Measurements from ENCODE around the gene PTX3. TPM values are rescaled to one million over a fixed set of nuclear protein-coding genes. Genes with fewer than 3 reads are reported as not detected.

Gene PTX3
- total and polyA plus RNA-seq, 5 donors from 2014 or later: 0.20 TPM; not detected in 4

GRCh38 chr3:157445857-157446256 lies 9.2 kb downstream of the PTX3 start:
- no peaks in the 10 kb centered on the region for H3K27me3 Mint-ChIP-seq
- no peaks in the 10 kb centered on the region for H3K4me1 Mint-ChIP-seq
- Histone ChIP-seq H3K36me3 (ENCODE audit: control insufficient read depth, insufficient read depth, low read length) (no peaks in the 10 kb centered on the region), H3K4me1 (ENCODE audit: control insufficient read depth, insufficient read depth, low read length, poor library complexity, severe bottlenecking) (no peaks in the 10 kb centered on the region), H3K27ac (ENCODE audit: insufficient read depth, low read length, poor library complexity, severe bottlenecking) (no peak overlapping the region), H3K9me3 (ENCODE audit: control insufficient read depth in 2 of 2, low read length in 2 of 2) (no peaks in the 10 kb centered on the region), H3K4me3 (ENCODE audit: low read depth, low read length) (no peak overlapping the region), H3K27me3 (ENCODE audit: control insufficient read depth, insufficient read depth, low read length) (no peaks in the 10 kb centered on the region)
- no peaks in the 10 kb centered on the region for H3K36me3 Mint-ChIP-seq
- no peak for ATAC-seq (ENCODE audit: low read depth in 2 of 2)
- no peak overlapping the region for H3K4me3 Mint-ChIP-seq
- no peak for DNase-seq
- no peaks in the 10 kb centered on the region for H3K9me3 Mint-ChIP-seq
- H3K27ac Mint-ChIP-seq: no peak overlapping the region

DNA sequence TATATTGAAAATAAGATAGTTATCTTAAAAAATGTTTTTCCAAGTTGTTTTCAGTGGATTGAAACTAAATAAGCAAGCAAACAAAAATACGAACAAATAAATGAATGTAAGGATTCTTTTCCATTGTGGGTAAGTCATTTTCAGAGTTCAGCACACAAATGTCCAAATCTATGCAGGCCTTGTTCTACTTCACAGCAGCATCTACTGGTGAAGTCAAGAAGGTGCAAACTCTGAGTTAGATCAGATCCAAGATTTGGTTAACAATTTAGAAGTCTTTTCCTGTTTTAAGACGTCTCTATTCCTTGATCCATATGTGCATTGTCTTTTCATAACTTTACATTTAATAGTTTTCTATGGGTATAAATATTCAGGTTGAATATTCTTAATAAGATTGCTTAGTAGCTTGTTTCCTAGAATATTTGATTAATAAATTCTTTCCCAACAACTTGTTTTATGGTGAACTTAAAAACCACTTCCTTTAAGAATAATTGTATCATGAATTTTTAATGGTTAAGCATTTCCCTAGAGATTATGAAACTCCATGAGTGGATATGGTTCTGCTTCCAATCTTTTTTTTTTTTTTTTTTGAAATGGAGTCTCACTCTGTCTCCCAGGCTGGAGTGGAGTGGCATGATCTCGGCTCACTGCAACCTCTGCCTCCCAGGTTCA lies 10.5 kb downstream of the PTX3 start:
- no peak overlapping the region for H3K4me3 Mint-ChIP-seq
- Histone ChIP-seq H3K9me3 (ENCODE audit: control insufficient read depth in 2 of 2, low read length in 2 of 2) (no peaks in the 10 kb centered on the region), H3K4me1 (ENCODE audit: control insufficient read depth, insufficient read depth, low read length, poor library complexity, severe bottlenecking) (no peaks in the 10 kb centered on the region), H3K4me3 (ENCODE audit: low read depth, low read length) (no peak overlapping the region), H3K27me3 (ENCODE audit: control insufficient read depth, insufficient read depth, low read length) (no peaks in the 10 kb centered on the region), H3K27ac (ENCODE audit: insufficient read depth, low read length, poor library complexity, severe bottlenecking) (no peak overlapping the region), H3K36me3 (ENCODE audit: control insufficient read depth, insufficient read depth, low read length) (no peaks in the 10 kb centered on the region)
- H3K9me3 Mint-ChIP-seq: peaks cover 0 to 5% (median 0%) of the 10 kb centered on the region in 7 donors
- H3K27ac Mint-ChIP-seq: no peak overlapping the region
- no peaks in the 10 kb centered on the region for H3K4me1 Mint-ChIP-seq
- no peak for DNase-seq
- no peaks in the 10 kb centered on the region for H3K36me3 Mint-ChIP-seq
- peaks cover 3% of the 10 kb centered on the region for H3K27me3 Mint-ChIP-seq
- no peak for ATAC-seq (ENCODE audit: low read depth in 2 of 2)

- H3K4me3 Mint-ChIP-seq: no peak overlapping the region
- H3K36me3 Mint-ChIP-seq: no peaks in the 10 kb centered on the region
- Histone ChIP-seq H3K27me3 (ENCODE audit: control insufficient read depth, insufficient read depth, low read length) (no peaks in the 10 kb centered on the region), H3K27ac (ENCODE audit: insufficient read depth, low read length, poor library complexity, severe bottlenecking) (no peak overlapping the region), H3K4me3 (ENCODE audit: low read depth, low read length) (no peak overlapping the region), H3K9me3 (ENCODE audit: control insufficient read depth in 2 of 2, low read length in 2 of 2) (no peaks in the 10 kb centered on the region), H3K36me3 (ENCODE audit: control insufficient read depth, insufficient read depth, low read length) (no peaks in the 10 kb centered on the region), H3K4me1 (ENCODE audit: control insufficient read depth, insufficient read depth, low read length, poor library complexity, severe bottlenecking) (no peaks in the 10 kb centered on the region)
- H3K27me3 Mint-ChIP-seq: peaks cover 6% of the 10 kb centered on the region
- no peak overlapping the region for H3K27ac Mint-ChIP-seq
- H3K9me3 Mint-ChIP-seq: peaks cover 0 to 8% (median 0%) of the 10 kb centered on the region in 7 donors
- DNase-seq (no peak), ATAC-seq (ENCODE audit: low read depth in 2 of 2) (no peak)
- H3K4me1 Mint-ChIP-seq: no peaks in the 10 kb centered on the region
Measured at GRCh38 chr3:157452097-157452496, 15.4 kb downstream of the PTX3 start.

DNA sequence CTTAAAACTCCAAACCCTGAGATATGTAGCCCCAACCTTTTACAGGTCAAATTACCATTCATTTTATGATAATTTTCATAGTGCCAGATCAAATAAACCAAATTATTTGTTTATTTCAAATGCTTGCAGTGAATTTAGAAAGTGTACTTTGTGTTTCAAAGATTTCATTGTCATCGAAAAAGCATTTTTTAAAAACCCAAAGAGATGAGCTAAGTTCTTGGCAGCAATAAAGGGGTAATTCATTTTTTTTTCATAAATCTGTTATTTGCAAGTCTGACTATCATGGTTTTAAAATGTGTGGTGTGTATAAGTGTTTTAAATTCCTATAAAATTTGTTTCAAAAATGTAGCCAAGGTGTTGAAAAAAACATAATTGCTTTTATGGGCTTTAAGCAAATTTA lies 17.2 kb downstream of the PTX3 start:
- Mint-ChIP-seq H3K27ac (no peak overlapping the region), H3K4me1 (no peaks in the 10 kb centered on the region), H3K27me3 (peaks cover 6% of the 10 kb centered on the region), H3K36me3 (no peaks in the 10 kb centered on the region), H3K4me3 (no peak overlapping the region), H3K9me3 (peaks cover 0 to 8% (median 1%) of the 10 kb centered on the region in 7 donors)
- no peak overlapping the region for H3K27ac ChIP-seq (ENCODE audit: insufficient read depth, low read length, poor library complexity, severe bottlenecking)
- no peaks in the 10 kb centered on the region for H3K4me1 ChIP-seq (ENCODE audit: control insufficient read depth, insufficient read depth, low read length, poor library complexity, severe bottlenecking)
- no peaks in the 10 kb centered on the region for H3K36me3 ChIP-seq (ENCODE audit: control insufficient read depth, insufficient read depth, low read length)
- H3K9me3 ChIP-seq (ENCODE audit: control insufficient read depth in 2 of 2, low read length in 2 of 2): no peaks in the 10 kb centered on the region
- H3K27me3 ChIP-seq (ENCODE audit: control insufficient read depth, insufficient read depth, low read length): no peaks in the 10 kb centered on the region
- DNase-seq (no peak), ATAC-seq (ENCODE audit: low read depth in 2 of 2) (no peak)
- H3K4me3 ChIP-seq (ENCODE audit: low read depth, low read length): no peak overlapping the region

DNA sequence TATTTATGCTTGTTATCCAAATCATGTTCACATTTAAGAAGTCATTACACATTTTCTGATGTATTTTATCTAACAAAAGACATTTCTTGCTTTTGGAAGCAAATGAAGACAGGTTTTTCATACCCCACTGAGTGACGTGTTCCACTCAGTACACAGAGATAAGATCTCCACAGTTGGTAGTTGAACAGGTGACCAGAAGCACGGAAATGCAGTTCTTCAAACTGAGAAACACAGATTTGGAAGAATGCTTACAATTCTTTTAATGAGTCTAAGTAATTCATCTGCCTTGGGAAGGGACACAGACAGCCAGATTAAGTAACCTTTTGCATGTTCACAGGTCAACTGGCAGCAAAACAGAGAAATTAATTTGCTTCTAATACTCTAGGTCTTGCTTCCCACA lies 23.1 kb downstream of the PTX3 start:
- Histone ChIP-seq H3K4me3 (ENCODE audit: low read depth, low read length) (no peak overlapping the region), H3K4me1 (ENCODE audit: control insufficient read depth, insufficient read depth, low read length, poor library complexity, severe bottlenecking) (no peaks in the 10 kb centered on the region), H3K36me3 (ENCODE audit: control insufficient read depth, insufficient read depth, low read length) (no peaks in the 10 kb centered on the region), H3K27ac (ENCODE audit: insufficient read depth, low read length, poor library complexity, severe bottlenecking) (no peak overlapping the region), H3K27me3 (ENCODE audit: control insufficient read depth, insufficient read depth, low read length) (no peaks in the 10 kb centered on the region), H3K9me3 (ENCODE audit: control insufficient read depth in 2 of 2, low read length in 2 of 2) (no peaks in the 10 kb centered on the region)
- H3K9me3 Mint-ChIP-seq: peaks cover 0 to 5% (median 0%) of the 10 kb centered on the region in 7 donors
- H3K36me3 Mint-ChIP-seq: no peaks in the 10 kb centered on the region
- H3K4me1 Mint-ChIP-seq: no peaks in the 10 kb centered on the region
- no peak overlapping the region for H3K4me3 Mint-ChIP-seq
- H3K27ac Mint-ChIP-seq: no peak overlapping the region
- peaks cover 6% of the 10 kb centered on the region for H3K27me3 Mint-ChIP-seq
- DNase-seq (no peak), ATAC-seq (ENCODE audit: low read depth in 2 of 2) (no peak)

DNA sequence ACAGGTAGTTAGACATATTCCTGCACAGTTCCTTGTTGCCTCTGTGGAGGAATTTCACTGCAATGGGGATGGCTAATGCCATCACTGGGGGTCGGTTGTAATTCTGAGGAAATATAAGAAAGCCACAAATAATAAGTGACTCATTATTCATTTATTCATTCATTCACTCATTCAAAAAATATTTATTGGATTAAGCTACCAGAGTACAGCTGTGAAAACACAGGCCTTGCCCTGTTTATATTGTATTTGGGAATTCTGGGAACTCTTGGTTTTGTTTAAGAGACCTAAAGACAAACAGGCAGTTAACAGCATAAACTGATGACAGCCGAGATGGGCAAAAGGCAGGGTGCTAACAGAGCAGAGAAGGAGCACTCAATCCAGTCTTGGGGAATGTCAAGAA lies 23.6 kb downstream of the PTX3 start:
- H3K36me3 Mint-ChIP-seq: no peaks in the 10 kb centered on the region
- DNase-seq: no peak
- no peaks in the 10 kb centered on the region for H3K36me3 ChIP-seq (ENCODE audit: control insufficient read depth, insufficient read depth, low read length)
- H3K4me1 Mint-ChIP-seq: no peaks in the 10 kb centered on the region
- H3K4me1 ChIP-seq (ENCODE audit: control insufficient read depth, insufficient read depth, low read length, poor library complexity, severe bottlenecking): no peaks in the 10 kb centered on the region
- no peaks in the 10 kb centered on the region for H3K9me3 ChIP-seq (ENCODE audit: control insufficient read depth in 2 of 2, low read length in 2 of 2)
- no peak overlapping the region for H3K4me3 ChIP-seq (ENCODE audit: low read depth, low read length)
- ATAC-seq (ENCODE audit: low read depth in 2 of 2): no peak
- H3K27ac Mint-ChIP-seq: no peak overlapping the region
- peaks cover 6% of the 10 kb centered on the region for H3K27me3 Mint-ChIP-seq
- H3K27ac ChIP-seq (ENCODE audit: insufficient read depth, low read length, poor library complexity, severe bottlenecking): no peak overlapping the region
- H3K9me3 Mint-ChIP-seq: peaks cover 0 to 5% (median 0%) of the 10 kb centered on the region in 7 donors
- H3K4me3 Mint-ChIP-seq: no peak overlapping the region
- no peaks in the 10 kb centered on the region for H3K27me3 ChIP-seq (ENCODE audit: control insufficient read depth, insufficient read depth, low read length)

DNA sequence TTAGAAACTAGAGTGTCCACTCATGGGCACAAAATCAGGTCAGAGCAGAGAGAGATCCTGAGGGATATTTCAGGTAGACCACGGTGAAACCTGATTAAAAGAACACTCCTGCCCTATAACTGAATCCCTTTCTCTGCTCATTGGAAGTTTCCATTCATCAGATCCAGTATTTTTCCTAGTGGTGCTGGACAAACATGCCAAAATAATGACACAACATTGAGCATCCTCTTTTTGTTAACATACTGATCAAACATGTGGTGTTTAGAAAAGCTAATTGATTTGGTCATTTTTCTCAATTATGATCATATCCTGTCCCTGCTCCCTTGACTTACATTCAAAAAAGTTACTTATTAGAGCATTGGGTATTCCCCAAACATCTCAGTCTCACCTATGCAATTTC lies 27.2 kb downstream of the PTX3 start:
- no peaks in the 10 kb centered on the region for H3K9me3 ChIP-seq (ENCODE audit: control insufficient read depth in 2 of 2, low read length in 2 of 2)
- DNase-seq (no peak), ATAC-seq (ENCODE audit: low read depth in 2 of 2) (no peak)
- H3K4me3 ChIP-seq (ENCODE audit: low read depth, low read length): no peak overlapping the region
- H3K9me3 Mint-ChIP-seq: peaks cover 0 to 6% (median 0%) of the 10 kb centered on the region in 7 donors
- H3K36me3 Mint-ChIP-seq: no peaks in the 10 kb centered on the region
- no peak overlapping the region for H3K4me3 Mint-ChIP-seq
- no peaks in the 10 kb centered on the region for H3K36me3 ChIP-seq (ENCODE audit: control insufficient read depth, insufficient read depth, low read length)
- no peaks in the 10 kb centered on the region for H3K4me1 ChIP-seq (ENCODE audit: control insufficient read depth, insufficient read depth, low read length, poor library complexity, severe bottlenecking)
- peaks cover 6% of the 10 kb centered on the region for H3K27me3 Mint-ChIP-seq
- no peaks in the 10 kb centered on the region for H3K4me1 Mint-ChIP-seq
- H3K27me3 ChIP-seq (ENCODE audit: control insufficient read depth, insufficient read depth, low read length): no peaks in the 10 kb centered on the region
- H3K27ac Mint-ChIP-seq: no peak overlapping the region
- H3K27ac ChIP-seq (ENCODE audit: insufficient read depth, low read length, poor library complexity, severe bottlenecking): no peak overlapping the region

- no peaks in the 10 kb centered on the region for H3K36me3 ChIP-seq (ENCODE audit: control insufficient read depth, insufficient read depth, low read length)
- H3K4me1 ChIP-seq (ENCODE audit: control insufficient read depth, insufficient read depth, low read length, poor library complexity, severe bottlenecking): no peaks in the 10 kb centered on the region
- H3K4me1 Mint-ChIP-seq: no peaks in the 10 kb centered on the region
- no peaks in the 10 kb centered on the region for H3K9me3 ChIP-seq (ENCODE audit: control insufficient read depth in 2 of 2, low read length in 2 of 2)
- H3K36me3 Mint-ChIP-seq: no peaks in the 10 kb centered on the region
- DNase-seq (no peak), ATAC-seq (ENCODE audit: low read depth in 2 of 2) (no peak)
- H3K9me3 Mint-ChIP-seq: peaks cover 0 to 6% (median 0%) of the 10 kb centered on the region in 7 donors
- H3K27me3 ChIP-seq (ENCODE audit: control insufficient read depth, insufficient read depth, low read length): no peaks in the 10 kb centered on the region
- H3K4me3 ChIP-seq (ENCODE audit: low read depth, low read length): no peak overlapping the region
- H3K4me3 Mint-ChIP-seq: no peak overlapping the region
- peaks cover 10% of the 10 kb centered on the region for H3K27me3 Mint-ChIP-seq
- H3K27ac Mint-ChIP-seq: no peak overlapping the region
- H3K27ac ChIP-seq (ENCODE audit: insufficient read depth, low read length, poor library complexity, severe bottlenecking): no peak overlapping the region
Measured at GRCh38 chr3:157464321-157464720, 27.7 kb downstream of the PTX3 start.
